HG03442 (cell line): ENCODE results near the gene MYL12B.
A peak's percentile ranks its signal among the peaks of the same experiment; 100 is the strongest.

ENCODE experiments used
- ATAC-seq: cut with Tn5 transposase; IDR thresholded peaks from one replicate; pipeline ENCODE4 v1.9.1; 2021; ENCODE audit warnings: mild to moderate bottlenecking, moderate library complexity; ENCODE audit not compliant: unreplicated experiment

MYL12B gene

DNA sequence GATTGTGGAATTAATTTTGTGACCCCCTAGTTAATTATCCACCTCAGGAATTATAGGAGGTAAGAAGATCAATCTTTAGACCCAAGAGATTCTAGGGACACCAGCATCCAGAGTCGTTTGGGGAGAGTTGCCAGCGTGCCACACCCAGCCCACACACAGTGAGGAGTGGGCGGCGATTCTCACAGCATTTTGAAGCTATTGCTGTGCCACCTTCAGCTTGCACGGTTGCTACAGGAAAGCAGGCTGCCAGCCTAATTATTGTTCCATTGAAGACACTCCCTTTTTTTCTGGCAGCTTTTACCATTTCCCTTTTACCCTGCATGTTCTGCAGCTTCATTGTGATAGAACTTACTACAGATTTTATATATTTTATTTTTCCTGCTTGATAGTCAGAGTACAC lies 27.5 kb upstream of the MYL12B start:
- no peak for ATAC-seq

DNA sequence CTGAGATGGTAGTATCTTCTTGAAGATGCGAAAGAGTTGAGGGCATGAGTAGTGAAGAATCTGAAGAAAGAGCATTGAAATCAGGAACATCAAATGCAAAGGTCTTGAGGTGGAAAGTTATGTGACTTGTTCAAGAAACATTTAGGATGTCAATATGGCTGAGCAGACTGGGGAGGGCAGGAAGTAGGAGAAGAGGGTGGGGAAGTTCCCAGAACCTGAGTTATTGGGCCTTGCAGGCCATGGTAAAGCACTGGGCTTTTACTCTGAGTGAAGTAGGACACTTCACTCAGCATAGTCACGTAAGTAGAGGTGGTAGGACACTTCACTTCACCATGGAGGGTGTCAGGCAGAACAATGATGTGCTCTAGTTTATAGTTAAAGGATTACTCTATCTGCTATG lies 26.1 kb upstream of the MYL12B start:
- no peak for ATAC-seq

DNA sequence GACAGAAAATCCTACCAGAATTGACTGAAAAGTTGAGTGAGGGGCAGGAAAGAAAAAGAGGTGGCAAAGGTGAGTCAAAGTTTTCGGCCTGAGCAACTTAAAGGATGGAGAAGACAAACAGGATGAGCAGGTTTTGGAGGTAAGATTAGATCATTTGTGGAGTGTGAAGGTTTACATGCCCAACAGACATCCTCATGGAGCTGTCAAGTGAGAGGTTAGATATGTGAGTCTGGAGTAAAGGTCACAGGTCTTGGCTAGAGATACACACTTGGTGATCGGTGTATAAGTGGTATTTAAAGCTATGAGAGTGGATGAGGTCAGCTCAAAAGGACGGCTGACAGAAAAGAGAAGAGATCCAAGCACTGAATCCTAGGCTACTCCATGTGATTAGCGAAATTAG lies 25.5 kb upstream of the MYL12B start:
- no peak for ATAC-seq

DNA sequence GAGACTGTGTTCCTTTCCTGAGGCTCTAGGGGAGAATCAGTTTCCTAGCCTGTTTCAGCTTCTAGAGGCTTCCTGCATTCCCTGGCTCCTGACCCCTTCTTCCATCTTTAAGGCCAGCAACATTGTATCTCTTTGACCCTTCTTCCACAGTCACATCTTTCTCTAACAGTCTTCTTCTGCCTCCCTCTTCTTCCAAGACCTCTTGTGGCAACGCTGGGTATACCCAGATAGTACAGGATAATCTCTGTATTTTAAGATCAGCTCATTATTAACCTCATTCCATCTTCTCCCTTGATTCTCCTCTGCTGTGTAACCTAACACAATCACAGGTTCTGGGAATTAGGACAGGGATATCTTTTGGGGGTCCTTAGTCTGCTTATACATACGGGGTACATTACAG lies 23.2 kb upstream of the MYL12B start:
- no peak for ATAC-seq

DNA sequence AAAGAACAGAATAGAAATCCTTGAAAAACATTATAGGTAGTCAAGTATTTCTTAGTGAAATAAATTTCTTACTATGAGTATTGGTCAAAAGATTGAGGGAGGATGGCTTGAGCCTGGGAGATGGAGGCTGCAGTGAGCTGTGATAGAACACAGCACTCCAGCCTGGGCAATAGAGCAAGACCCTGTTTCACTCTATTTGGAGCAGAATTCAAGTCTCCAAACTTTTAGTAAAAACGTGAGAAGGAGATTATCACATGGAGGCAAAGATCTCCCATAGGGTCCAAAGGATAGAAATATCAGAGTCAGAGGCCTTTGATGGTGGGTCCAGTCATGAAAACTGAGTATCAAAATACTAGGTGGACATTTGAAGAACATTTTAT lies 16.8 kb upstream of the MYL12B start:
- no peak for ATAC-seq

DNA sequence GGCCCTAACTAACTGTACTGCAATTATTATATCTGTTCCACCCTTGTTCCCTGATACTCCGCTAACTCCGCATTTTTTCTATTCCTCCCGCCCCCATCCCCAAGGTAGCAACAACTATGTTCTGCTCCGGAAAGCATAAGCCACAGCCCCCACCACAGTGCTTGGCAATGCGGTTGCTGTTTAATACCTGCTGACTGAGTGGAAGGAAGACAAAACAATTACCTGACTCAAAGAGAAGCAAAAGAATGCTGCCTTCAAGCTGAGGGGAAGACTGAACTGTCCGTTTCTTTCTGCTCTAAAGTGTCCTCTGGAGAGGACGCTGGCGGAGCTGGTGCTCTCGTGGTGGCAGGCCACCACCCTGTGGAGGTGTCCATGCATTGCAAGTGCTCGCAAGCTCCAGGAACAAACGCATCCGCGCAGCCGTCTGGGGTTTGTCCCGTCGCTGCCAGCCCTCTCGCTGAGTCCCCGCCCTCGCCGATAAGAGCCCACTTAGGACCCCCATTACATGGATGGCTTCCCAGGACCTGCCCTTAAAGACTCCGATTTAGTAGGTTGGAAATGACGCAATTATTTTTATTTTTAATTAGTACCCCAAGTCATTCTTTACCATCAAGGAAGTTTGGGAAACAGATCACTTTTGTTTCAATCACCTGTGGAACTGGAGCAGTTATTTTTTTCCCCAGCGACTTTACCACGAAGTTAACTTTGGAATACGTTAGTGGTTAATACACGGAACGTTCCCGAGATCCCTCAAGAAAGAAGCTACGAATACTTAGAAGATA lies 15.9 kb upstream of the MYL12B start:
- ATAC-seq = peak; percentile 47

DNA sequence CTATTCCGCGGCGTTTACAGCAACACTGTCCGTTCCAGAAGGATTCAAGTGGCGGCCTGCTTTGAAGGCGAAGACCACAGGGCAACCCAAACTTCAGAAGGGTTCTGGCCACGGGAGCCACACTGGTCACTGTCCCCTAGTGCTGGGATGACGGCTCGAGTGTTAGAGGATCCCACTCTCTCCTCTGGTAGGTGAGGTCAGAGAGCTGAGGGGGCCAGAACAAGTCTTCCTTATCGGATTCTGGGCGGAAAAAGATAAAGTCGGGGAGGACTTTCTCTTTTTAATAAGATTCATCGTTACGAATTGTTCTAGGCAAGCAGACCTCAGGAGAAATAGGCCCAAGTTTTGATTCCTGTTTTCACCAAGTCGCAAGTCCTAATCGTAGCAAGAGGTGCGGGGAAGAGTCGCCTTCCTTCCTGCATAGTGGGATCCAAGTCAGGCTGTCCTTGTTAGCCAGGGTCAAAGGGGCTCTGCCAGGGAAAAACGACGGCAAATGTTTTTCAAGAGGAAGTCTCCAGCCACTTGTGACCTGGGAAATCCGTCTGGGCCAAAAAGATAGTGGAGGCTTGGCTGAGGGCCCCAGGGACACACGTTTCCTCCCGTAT lies 15.2 kb upstream of the MYL12B start:
- no peak for ATAC-seq

DNA sequence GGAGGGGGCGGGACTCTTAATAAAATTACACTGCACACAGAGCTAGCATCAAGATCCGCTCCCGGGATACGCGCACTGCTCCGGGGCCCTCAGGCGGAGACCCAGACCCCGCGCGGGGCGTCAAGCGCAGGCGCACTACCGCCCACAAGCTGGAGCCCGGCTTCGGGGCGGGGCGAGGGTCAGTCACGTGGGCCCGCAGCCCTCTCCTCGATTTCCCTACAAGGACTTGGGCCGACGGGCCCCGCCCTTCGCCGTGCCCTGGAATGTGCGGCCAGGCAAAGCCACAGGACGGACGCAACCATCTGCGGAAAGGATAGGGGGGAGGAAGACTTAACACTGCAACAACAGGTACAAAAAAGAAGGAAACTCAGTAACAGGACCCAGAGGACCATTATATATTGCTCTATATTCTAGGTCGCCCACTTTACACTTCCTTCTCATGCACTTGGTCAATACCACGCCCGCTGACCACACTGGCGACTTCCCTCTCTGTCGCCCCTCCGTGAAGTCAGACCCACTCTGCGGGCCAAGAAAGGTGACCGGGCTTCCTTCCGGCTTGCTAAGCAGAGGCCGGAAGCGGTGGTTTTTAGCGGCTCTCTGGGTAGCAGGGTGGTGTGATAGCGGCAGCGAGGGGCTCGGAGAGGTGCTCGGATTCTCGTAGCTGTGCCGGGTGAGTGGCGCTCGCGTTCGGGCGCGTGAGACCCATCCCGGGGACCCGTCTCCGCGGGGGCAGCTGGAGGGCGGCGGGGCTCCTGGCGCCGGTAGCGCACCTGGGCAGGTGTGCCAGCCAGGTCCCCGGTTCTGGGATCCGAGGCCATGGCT lies 14.5 kb upstream of the MYL12B start, which contains the start of gene MYL12A:
Gene MYL12A (plus strand): TSS at position 562 of the 822 bp plus-strand sequence. CDS start 5,447 bp downstream, outside the sequence.
- peak; percentile 77 for ATAC-seq

DNA sequence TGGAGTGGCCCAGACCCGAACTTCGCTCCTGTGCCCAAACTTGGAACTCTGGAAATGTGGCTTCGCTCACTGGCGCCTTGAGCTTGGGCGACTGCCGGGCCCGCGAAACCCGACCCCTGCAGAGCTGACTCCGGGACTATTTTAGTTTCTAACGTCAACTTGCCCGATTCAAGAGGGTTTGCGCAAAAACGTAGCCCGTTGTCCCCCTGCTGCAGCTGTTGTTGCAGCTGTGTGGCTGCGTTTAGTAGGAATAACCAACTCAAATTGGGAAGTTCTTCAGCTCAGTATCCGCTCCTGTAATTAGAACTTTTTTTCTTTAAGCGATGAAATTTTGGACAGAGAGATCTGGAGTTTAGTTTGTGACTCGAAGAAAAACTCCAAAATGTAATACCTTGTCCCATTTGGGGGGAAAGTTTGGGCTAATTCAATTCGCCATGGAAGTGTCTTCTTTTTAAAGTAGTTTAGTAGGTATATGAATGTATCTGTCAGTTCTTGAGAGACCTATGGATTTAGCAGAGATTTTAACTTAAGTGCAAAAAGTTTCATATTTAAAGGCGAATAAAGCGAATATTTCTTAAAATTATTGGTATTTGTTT lies 13.8 kb upstream of the MYL12B start:
- ATAC-seq = no peak

DNA sequence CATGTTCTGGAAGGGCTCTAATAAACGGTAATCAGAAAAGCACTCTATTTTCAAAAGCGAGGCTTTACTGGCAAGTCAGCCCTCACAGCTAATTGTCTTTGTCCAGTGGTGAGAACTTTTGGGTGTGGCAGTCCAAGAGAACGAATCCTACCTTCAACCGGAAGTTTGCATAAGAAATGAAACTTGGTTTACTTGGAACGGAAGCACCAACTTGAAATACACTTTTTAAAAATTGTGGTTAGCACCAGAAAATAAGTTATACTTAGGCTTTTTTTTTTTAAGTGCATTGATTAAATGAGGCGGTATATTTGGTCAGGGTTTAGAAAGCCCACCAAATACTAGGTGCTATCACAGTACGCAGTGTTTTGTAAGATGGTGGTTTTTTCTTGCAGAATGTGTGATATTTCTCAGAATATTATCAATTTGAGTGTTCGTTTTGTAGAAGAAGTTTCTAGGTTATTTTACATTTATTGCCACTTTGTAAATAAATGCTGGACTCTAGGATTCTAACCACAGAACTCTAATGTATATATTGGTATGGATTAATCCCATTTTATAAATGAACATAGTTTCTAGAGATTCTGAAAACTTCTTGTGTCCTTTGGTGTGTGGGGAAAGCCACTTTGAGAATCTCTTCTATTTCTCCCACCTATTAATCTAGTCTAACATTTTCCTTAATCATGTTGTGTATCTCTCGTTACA lies 13.1 kb upstream of the MYL12B start:
- no peak for ATAC-seq

DNA sequence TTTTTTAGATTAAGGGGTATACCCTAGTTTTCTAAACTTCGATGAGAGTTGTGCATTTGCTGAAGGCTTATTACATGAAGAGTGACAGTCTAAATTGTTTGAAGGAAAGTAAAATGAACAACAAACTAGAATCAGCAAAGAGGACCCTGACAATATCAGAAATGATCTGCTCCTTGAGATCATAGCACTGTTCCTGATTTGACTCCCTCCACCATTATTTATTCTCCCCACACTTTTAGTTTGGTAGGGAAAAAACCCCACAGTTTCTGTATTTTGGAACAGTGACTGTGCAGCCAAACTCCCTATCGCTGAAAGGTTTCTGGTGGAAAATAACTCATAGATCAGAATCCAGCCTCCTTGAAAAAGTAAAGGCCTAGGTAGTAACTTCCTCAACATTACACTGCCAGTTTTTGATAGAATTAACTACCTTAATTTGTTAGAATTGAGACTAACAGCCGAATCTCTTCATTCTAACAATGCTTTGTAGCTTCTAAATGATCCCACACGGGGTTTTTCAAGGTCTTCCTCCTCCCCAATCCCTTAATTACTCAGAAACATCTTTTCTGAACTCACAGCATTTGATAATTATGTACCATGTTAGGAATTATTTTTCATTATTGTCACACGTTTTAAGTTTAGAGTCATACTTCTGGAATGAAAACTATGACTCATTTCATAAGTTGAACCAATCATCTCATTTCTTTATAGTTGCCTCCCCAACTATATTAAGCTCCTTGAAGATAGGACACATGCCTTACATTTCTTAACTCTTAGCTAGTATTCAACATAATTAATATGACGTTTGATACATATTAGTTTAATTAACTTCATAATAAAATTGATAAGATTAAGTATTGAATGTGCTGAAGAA lies 11.5 kb upstream of the MYL12B start:
- no peak for ATAC-seq

DNA sequence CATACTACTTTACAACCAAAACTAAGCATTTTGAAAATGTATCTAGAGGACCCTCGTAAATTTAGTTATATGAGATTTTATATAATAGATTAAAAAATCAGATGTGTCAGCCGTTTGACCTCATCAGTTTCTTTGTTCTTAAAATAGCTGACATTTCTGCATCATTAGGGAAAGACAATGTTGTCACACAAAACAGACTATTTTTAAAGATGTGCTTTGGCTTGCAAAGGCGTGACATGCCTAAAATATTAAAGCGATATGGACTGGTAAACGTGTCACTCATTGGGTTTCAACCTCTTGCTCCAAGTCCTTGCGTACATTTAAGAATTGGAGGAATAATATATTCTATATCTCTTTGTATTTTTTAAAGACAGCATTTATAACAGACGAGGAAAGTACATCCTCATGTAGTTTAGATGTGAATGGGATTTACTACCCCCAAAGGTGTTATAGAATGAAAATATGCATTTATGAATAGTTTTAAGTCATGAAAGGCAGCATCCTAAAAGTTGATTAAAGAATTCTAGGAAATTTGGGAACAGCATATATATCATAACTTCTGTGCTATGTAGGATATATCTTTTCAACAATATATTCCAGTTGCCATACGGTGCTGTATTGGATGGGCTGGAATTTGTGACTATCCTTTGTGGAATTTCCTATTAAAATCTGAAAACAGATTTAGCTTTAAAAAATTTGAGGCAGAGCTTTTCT lies 10.5 kb upstream of the MYL12B start:
- no peak for ATAC-seq

DNA sequence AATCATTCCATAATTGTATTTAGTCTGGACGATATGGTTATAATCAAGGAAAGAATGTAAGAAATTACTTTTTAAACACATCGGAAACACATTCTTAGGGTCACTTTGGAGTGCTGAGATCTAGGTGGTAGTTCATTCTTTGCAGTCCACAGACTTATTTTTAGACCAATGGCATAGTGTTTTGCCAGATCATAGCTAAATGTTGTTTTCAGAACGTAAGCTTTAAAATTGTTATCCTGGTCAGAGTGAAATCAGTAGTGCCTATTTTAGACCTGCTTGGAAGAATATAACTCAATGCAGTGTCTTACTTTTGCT lies 10.0 kb upstream of the MYL12B start:
- no peak for ATAC-seq

DNA sequence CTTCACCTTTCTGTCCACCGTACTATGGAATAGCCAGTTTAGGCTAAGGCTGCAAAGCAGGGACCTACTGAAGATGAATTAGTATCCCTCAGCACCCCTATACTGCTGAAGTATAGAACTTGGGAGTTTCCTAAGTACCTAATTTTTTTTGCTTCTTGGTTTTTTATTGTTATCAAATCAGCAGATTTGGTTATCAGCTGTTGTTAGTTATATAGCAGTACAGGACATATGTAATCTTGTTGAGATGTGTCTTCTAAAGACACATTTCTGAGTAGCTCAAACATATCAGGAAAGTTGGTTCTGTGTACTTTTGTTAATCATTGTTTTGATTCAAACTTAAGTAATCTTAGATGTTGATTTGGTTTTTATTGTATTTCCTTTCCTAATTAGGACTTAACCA lies 9.1 kb upstream of the MYL12B start:
- ATAC-seq = no peak

DNA sequence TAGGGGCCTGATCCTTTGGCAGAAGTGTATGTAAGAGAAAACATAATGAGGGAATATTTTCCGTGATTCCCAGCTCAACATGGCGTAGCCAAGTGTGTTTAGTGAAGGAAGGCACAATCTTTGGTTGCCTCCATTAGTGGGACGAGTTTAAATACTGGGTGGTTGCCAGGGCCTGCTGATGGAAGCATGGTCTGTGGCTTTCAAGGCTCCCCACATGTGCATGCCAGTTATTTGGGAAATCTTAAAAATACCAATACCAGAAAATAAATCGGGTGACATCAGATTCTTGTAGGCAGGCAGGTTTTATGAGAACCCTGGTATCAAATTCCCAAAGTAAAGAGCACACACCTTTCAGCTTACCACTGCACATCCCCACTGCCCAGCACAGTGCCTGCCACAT lies 7.2 kb upstream of the MYL12B start:
- ATAC-seq = no peak

DNA sequence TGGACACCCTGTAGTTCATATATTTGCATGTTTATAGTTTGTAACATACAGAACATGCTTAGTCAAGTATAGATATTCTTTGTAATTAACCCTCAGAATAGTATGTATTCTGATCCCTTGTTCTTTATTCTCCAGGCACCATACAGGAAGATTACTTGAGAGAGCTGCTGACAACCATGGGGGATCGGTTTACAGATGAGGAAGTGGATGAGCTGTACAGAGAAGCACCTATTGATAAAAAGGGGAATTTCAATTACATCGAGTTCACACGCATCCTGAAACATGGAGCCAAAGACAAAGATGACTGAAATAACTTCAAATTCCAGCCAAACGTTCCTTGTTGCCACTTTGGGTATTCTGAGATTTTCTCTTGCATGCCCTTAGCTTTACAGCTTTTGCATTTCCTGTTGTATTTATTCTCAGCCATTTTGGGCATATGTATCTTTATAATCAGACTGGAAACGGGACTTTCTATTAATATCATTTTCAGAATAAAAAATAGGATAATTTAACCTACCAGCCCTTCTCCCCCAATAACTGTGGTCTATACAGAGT lies 6.2 kb upstream of the MYL12B start:
- ATAC-seq = no peak

DNA sequence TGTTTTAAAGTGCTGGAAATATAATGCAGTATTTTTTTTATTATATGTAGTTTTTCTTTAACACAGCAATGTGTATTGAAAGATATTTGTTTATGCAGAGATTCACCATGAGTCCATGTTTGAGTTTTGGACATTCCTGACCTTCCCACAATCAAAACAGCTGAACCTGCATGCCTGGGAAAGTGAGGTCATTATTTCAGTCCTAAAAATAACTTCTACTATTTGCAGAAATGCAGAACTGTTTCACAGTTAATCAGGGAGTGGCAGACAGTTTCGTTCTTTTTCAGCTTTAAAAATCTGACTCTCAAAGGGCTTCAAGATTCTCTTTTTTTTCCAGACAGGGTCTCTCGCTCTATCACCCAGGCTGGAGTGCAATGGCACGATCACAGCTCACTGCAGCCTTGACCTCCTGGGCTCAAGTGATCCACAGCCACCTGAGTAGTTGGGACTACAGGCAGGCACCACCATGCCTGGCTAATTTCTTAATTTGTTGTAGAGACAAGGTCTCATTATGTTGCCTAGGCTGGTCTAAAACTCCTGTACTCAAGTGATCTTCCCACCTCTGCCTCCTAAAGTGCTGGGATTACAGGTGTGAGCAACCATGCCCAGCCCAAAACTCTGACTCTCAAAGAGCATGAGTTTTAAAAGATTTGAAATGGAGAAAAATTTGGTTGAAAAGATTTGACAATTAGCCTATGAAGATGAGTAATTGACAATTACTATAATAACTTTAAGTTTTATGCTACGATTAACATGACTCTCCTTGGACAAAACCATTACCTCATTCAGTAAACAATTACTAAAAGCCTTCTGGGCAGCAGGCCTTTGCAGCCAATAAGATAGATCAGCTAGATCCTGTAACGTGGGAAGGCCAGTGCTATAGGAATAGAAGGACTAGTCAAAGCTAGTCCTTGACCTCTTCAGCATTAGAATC lies 5.0 kb upstream of the MYL12B start:
- no peak for ATAC-seq

DNA sequence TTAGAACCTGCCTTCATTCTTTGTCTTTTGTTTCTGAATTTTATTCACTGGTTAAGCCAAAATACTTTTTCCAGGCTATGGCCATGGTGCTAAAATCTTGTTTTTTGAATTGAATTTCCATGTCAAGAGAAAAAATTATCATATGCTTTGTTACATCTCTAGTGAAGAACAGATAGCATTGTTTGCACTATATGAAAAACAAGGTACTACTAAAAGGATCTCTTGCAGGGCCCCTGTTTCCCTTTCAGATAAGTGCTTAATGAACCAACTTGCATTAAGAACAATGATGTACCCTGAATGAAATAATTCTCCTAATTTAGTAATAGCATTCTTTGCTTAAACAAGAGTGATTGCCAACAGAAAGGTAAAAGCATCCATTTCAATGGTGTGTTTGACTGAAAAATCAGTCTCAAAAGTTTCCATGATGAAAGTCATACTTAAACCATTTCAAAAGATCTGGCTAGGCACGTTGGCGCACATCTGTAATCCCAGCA lies 4.3 kb upstream of the MYL12B start:
- no peak for ATAC-seq
